Hematopoietic multipotent progenitor cell treated with erythropoietin and hydrocortisone succinate and interleukin-3 and kit ligand, for 17 days (in vitro differentiated cells): ENCODE data around the gene CDK9.
"Not testable (repeated sequence)": the region's sequence is repeated elsewhere in the genome, so short reads cannot be mapped to it uniquely, and the experiment has no call there.

Experiments
- DNase-seq: peaks from one replicate; pipeline ENCODE4 v3.0.0-alpha.2; 2015; ENCODE audit warnings: low spot score

Gene CDK9

GRCh38 chr9:127826253-127826913 lies 40.5 kb downstream of the CDK9 start:
- no peak for DNase-seq

GRCh38 chr9:127828262-127829031 lies 42.6 kb downstream of the CDK9 start:
- peak; percentile 40 for DNase-seq

GRCh38 chr9:127829205-127829906 lies 43.5 kb downstream of the CDK9 start:
- no peak for DNase-seq

GRCh38 chr9:127832248-127832647 lies 46.4 kb downstream of the CDK9 start:
- no peak for DNase-seq

DNA sequence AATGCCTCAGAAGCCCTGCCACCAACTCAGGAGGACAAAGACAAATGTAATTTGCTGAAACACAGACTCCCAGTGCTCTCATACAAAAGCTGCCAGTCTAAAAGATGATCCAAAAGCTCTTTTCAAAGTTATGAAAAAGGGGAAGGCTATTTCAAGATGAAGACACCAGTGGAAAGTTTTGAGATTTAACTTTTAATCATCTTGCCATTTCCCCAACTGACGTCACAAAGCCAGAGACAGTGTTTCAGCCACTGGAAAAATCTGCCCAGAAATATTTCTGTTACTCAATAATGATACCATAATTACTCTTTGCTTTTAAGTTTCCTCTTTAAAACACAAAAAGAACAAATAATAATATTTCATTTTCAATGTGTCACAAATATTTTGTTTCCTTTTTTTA lies 47.7 kb downstream of the CDK9 start:
- DNase-seq: no peak

DNA sequence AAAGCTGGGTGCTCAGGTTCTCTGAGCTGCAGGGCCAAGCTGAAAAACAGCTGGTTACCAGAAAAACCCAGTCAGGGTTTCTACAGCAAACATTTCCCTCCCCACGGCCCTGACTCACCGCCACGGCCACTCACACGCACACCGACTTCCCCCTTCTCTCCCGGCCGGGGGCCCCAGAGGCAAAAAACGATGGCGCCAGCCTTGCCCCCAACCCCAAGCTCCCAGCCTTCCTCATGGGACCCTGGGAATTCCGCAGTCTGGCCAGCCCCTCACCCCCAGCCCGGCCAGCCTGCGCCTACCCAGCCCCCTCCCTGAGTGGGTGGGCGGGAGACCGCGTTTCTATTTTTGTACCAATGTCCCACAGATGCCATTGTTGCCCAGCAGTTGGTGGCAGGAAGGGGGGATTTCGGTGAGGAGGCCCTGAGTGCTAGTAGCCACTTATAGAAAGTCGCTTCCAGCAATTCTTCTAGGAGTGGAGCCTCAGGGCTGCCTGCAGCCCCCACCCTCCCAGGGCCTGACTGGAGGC lies 50.2 kb downstream of the CDK9 start:
- no peak for DNase-seq

DNA sequence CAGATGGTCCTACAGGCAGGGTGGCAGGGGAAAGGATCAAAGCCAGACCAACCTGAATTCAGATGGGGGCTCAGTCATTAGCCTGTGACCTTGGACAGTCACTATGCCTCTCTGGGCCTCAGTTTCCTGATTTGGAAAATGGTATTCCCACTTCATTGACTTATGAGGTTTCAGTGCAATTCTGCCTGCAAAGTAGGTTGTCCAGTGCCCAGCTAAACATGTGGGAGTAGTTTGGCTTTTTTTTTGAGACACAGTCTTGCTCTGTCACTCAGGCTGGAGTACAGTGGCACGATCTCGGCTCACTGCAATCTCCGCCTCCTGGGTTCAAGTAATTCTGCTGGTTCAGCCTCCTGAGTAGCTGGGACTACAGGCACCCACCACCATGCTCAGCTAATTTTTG lies 50.7 kb downstream of the CDK9 start:
- DNase-seq: not testable (repeated sequence)

- DNase-seq: no peak
Measured at GRCh38 chr9:127837346-127837745, 51.5 kb downstream of the CDK9 start.

DNA sequence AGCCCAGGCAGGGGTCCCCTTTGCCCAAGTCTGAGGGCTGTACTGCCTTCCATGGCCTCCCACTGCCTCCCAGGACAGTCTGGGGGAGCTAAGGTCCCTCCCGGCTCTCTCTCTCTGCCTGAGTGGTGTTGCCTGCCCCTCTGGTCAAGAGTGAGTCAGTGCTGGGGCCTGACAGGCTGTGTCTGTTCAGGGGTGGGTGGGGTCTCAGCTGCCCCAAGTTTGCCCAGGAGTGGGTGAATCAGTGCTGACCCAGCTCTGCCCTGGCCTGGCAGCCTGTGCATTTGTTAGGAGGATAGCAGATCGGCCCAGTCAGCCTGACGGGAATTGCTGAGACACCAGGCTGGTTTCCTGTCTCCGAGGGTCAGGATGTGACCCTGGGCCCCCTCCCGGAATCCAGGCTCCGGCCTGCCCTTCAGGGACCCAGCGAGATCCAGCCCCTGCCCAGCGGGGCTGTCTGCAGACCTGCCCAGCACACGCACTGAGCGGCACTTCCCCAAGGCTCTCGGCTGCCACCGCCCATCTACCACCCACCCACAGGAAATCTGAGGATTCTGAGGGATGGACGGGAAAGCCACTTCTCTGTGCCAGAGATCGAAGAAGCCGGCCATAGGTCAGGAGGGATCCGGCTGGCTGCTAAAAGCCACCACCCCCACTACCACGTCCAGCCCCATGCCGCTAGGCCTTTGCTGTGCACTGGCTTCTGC lies 52.7 kb downstream of the CDK9 start:
- no peak for DNase-seq
